Hematopoietic multipotent progenitor cell treated with erythropoietin and hydrocortisone succinate and interleukin-3 and kit ligand, for 8 days (in vitro differentiated cells): ENCODE data around the gene ATG7.
"Not testable (repeated sequence)": the region's sequence is repeated elsewhere in the genome, so short reads cannot be mapped to it uniquely, and the experiment has no call there.

ENCODE experiments used
- DNase-seq: peaks from one replicate; pipeline ENCODE4 v3.0.0-alpha.2; 2015

Gene ATG7

GRCh38 chr3:11304175-11304574 lies 32.0 kb downstream of the ATG7 start:
- no peak for DNase-seq

GRCh38 chr3:11305509-11305908 lies 33.3 kb downstream of the ATG7 start:
- no peak for DNase-seq

GRCh38 chr3:11306817-11307589 lies 34.8 kb downstream of the ATG7 start:
- DNase-seq, result peak; percentile 32

GRCh38 chr3:11307830-11308432 lies 35.7 kb downstream of the ATG7 start:
- peak; percentile 33 for DNase-seq

- no peak for DNase-seq
Observed at GRCh38 chr3:11310258-11310657, 38.1 kb downstream of the ATG7 start.

- DNase-seq, result no peak
Observed at GRCh38 chr3:11312166-11312565, 40.0 kb downstream of the ATG7 start.

GRCh38 chr3:11317300-11317699 lies 45.1 kb downstream of the ATG7 start:
- DNase-seq, result no peak

- no peak for DNase-seq
Observed at GRCh38 chr3:11322931-11323330, 50.7 kb downstream of the ATG7 start.

- no peak for DNase-seq
Observed at GRCh38 chr3:11323813-11324212, 51.6 kb downstream of the ATG7 start.

- DNase-seq, result no peak
Observed at GRCh38 chr3:11327619-11328018, 55.4 kb downstream of the ATG7 start.

- no peak for DNase-seq
Observed at GRCh38 chr3:11328196-11328945, 56.2 kb downstream of the ATG7 start.

- DNase-seq, result no peak
Observed at GRCh38 chr3:11329777-11330176, 57.6 kb downstream of the ATG7 start.

GRCh38 chr3:11331101-11331500 lies 58.9 kb downstream of the ATG7 start:
- DNase-seq, result no peak

- DNase-seq, result peak; percentile 64
Observed at GRCh38 chr3:11335056-11335608, 62.9 kb downstream of the ATG7 start.

GRCh38 chr3:11339541-11339940 lies 67.3 kb downstream of the ATG7 start:
- no peak for DNase-seq

GRCh38 chr3:11346416-11346815 lies 74.2 kb downstream of the ATG7 start:
- no peak for DNase-seq

GRCh38 chr3:11348877-11349276 lies 76.7 kb downstream of the ATG7 start:
- not testable (repeated sequence) for DNase-seq

- no peak for DNase-seq
Observed at GRCh38 chr3:11349446-11349845, 77.2 kb downstream of the ATG7 start.

- DNase-seq, result no peak
Observed at GRCh38 chr3:11350374-11350773, 78.2 kb downstream of the ATG7 start.

- no peak for DNase-seq
Observed at GRCh38 chr3:11351451-11351850, 79.3 kb downstream of the ATG7 start.

GRCh38 chr3:11356269-11356668 lies 84.1 kb downstream of the ATG7 start:
- no peak for DNase-seq

- no peak for DNase-seq
Observed at GRCh38 chr3:11362600-11362999, 90.4 kb downstream of the ATG7 start.

- no peak for DNase-seq
Observed at GRCh38 chr3:11363715-11364114, 91.5 kb downstream of the ATG7 start.

- no peak for DNase-seq
Observed at GRCh38 chr3:11364181-11364580, 92.0 kb downstream of the ATG7 start.
